Breast epithelium (tissue), 3 donors: ENCODE results near the gene TFCP2.

ENCODE experiments used
- POLR2A ChIP-seq: fragments of 450-650 bp; IDR thresholded peaks from one replicate; pipeline ENCODE4 v1.6.1; 2016; ENCODE audit warnings: antibody characterized with exemption, mild to moderate bottlenecking, moderate library complexity
- POLR2AphosphoS5 ChIP-seq, 3 donors: sonication (generic); formaldehyde crosslinking; IDR thresholded peaks; one replicate each; pipeline ENCODE4 v1.6.1; 2017; ENCODE audit warnings: antibody characterized with exemption in 3 of 3
- TF ChIP-seq, protein P1 (sequence below), 3 donors: fragments of 450-650 bp; IDR thresholded peaks; one replicate each; pipeline ENCODE4 v1.5.1; 2016 to 2017; ENCODE audit warnings: antibody characterized with exemption in 3 of 3, mild to moderate bottlenecking in 3 of 3, moderate library complexity in 3 of 3

DNA sequence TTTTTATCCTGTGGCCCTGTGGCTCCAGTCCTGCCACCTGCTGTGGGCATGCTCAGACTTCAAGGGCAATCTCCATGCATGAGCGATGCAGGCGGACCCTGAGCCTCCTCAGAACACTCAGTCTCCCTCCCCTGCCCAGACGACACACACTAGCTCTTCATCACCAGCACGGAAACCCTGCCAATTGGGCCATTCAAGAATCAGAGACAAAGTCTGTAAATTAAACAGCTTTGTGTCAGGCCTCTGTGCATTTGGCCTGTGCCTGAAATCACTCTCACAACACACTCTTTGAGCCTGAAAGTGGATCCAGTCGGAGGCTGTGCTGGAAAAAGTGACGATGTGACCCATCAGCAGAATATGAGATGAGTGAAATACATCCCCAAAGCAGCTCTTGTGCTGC lies 32.4 kb upstream of the TFCP2 start:
- no peak for TF ChIP-seq POLR2A
- TF ChIP-seq, protein P1, sequence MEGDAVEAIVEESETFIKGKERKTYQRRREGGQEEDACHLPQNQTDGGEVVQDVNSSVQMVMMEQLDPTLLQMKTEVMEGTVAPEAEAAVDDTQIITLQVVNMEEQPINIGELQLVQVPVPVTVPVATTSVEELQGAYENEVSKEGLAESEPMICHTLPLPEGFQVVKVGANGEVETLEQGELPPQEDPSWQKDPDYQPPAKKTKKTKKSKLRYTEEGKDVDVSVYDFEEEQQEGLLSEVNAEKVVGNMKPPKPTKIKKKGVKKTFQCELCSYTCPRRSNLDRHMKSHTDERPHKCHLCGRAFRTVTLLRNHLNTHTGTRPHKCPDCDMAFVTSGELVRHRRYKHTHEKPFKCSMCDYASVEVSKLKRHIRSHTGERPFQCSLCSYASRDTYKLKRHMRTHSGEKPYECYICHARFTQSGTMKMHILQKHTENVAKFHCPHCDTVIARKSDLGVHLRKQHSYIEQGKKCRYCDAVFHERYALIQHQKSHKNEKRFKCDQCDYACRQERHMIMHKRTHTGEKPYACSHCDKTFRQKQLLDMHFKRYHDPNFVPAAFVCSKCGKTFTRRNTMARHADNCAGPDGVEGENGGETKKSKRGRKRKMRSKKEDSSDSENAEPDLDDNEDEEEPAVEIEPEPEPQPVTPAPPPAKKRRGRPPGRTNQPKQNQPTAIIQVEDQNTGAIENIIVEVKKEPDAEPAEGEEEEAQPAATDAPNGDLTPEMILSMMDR (IDR thresholded peaks at IDR 0.05) = no peak
- no peak for TF ChIP-seq POLR2AphosphoS5 (IDR thresholded peaks at IDR 0.05)
